GM11168 (cell line): ENCODE results near the gene ABCD1.

Source experiments
- in situ Hi-C: fragments of 300-500 bp; cut with MboI; formaldehyde crosslinking; loops from one replicate; pipeline ENCODE4 v1.12.0; 2022; ENCODE audit warnings: low sequenced_read_pairs; ENCODE audit not compliant: unreplicated experiment

The ABCD1 gene

GRCh38 chrX:153782313-153782712 is 57.7 kb downstream of the ABCD1 start:
- in situ Hi-C loops = no loop called here

- in situ Hi-C loops = no loop called here
Measured at GRCh38 chrX:153782871-153783270, 58.2 kb downstream of the ABCD1 start.

- in situ Hi-C loops = no loop called here
Measured at GRCh38 chrX:153783378-153784013, 58.8 kb downstream of the ABCD1 start.

DNA sequence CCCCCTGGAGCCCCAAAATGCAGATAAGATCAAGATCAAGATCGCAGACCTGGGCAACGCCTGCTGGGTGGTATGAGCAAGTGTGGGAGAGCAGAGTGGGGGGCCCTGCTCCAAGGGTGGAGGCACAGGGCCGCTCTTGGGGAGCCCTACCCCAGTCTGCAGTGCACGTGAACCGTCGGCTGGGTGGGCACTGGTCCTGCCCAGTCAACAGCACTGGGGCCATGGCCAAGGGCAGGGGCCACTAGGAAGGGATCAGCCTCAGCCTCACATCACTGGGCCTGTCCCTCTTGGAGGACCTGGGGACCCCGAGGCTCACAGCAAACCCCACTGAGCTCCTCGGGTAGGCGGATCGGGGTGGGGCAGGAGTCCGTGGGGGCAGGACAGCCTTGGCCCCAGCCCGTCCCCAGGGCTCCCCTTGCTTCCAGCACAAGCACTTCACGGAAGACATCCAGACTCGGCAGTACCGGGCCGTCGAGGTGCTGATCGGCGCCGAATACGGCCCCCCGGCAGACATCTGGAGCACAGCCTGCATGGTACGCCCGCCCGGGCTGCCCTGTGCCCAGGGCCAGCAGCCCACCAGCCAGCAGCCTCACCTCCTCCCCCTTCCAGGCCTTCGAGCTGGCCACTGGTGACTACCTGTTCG is 59.8 kb downstream of the ABCD1 start:
- in situ Hi-C loops = no loop called here

GRCh38 chrX:153786669-153787068 is 62.0 kb downstream of the ABCD1 start:
- in situ Hi-C loops = no loop called here

DNA sequence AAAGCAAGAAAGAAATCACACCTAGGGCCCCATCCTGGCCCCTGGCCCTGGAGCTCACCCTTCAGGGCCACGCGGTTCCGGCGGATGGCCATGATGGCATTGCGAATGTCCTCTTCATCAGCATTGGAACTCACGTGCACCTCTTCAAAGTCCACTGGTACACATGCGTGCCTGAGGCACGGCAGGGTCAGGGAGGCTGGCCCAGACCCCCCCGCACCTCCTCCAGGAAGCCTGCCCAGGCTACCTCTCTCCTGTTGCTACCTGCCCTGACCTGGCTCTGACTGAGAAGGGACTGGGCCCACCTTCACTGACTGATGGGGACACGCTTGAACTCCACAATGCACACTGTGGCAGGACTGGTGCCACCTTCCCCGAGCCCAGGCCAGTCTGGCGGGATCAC is 65.0 kb downstream of the ABCD1 start:
- in situ Hi-C loops = no loop called here

GRCh38 chrX:153791104-153791852 is 66.6 kb downstream of the ABCD1 start:
- in situ Hi-C loops = no loop called here

GRCh38 chrX:153792368-153792767 is 67.7 kb downstream of the ABCD1 start:
- in situ Hi-C loops = no loop called here

GRCh38 chrX:153793291-153793690 is 68.6 kb downstream of the ABCD1 start:
- in situ Hi-C loops = no loop called here
